ENCODE results near the gene MZT2B. TPM values are rescaled to one million over a fixed set of nuclear protein-coding genes. Genes with fewer than 3 reads are reported as not detected.
"Not testable (repeated sequence)": the region's sequence is repeated elsewhere in the genome, so short reads cannot be mapped to it uniquely, and the experiment has no call there.

Gene MZT2B
- total and polyA plus RNA-seq, 12 donors = 7.1 to 688 (median 325) TPM

- H3K36me3 ChIP-seq (replicated peaks in 1 of 2) = peaks cover 0 to 19% of the 10 kb centered on the region in 2 donors
- no peak overlapping the region for H3K4me3 ChIP-seq
- no peaks in the 10 kb centered on the region for H3K27me3 ChIP-seq
- 86 to 94% (median 92%) methylated on average over 3 to 9 of the region's 9 CpGs for WGBS, 4 donors
- no peaks in the 10 kb centered on the region for H3K9me3 ChIP-seq (replicated peaks in 1 of 3)
- no peak overlapping the region for H3K27ac ChIP-seq
- TF ChIP-seq CTCF (IDR thresholded peaks at IDR 0.05) = no peak
- TF ChIP-seq POLR2A (IDR thresholded peaks at IDR 0.05) = no peak
- intact Hi-C loops (cut with DNase I) = no loop called here
- H3K4me1 ChIP-seq (replicated peaks in 1 of 2) = no peaks in the 10 kb centered on the region
- DNase-seq = no peak
Observed at GRCh38 chr2:130158631-130159030, 23.4 kb upstream of the MZT2B start.

GRCh38 chr2:130159376-130159775 is 22.7 kb upstream of the MZT2B start:
- H3K4me1 ChIP-seq (replicated peaks in 1 of 2); intact Hi-C loops (cut with DNase I); H3K27ac ChIP-seq; H3K4me3 ChIP-seq; H3K9me3 ChIP-seq (replicated peaks in 1 of 3); DNase-seq; H3K27me3 ChIP-seq: not testable (repeated sequence)
- 92 to 98% (median 93%) methylated on average over 4 of the region's 4 CpGs for WGBS, 4 donors
- peaks cover 0 to 19% of the 10 kb centered on the region in 2 donors for H3K36me3 ChIP-seq (replicated peaks in 1 of 2)

GRCh38 chr2:130160131-130160530 is 21.9 kb upstream of the MZT2B start:
- intact Hi-C loops (cut with DNase I) = no loop called here
- Histone ChIP-seq H3K4me1 (replicated peaks in 1 of 2) (no peaks in the 10 kb centered on the region), H3K27ac (no peak overlapping the region), H3K4me3 (no peak overlapping the region), H3K36me3 (replicated peaks in 1 of 2) (peaks cover 0 to 25% of the 10 kb centered on the region in 2 donors), H3K27me3 (no peaks in the 10 kb centered on the region), H3K9me3 (replicated peaks in 1 of 3) (no peaks in the 10 kb centered on the region)
- TF ChIP-seq POLR2A (IDR thresholded peaks at IDR 0.05) (no peak), CTCF (IDR thresholded peaks at IDR 0.05) (no peak)
- WGBS, 4 donors = 95 to 100% (median 96%) methylated on average over 6 of the region's 6 CpGs
- no peak for DNase-seq

- 80 to 88% (median 84%) methylated on average over 18 to 25 of the region's 25 CpGs for whole genome bisulfite sequencing, 4 donors
- intact Hi-C loops (cut with DNase I); H3K4me3 ChIP-seq; H3K9me3 ChIP-seq (replicated peaks in 1 of 3); DNase-seq; H3K4me1 ChIP-seq (replicated peaks in 1 of 2); H3K27me3 ChIP-seq; H3K27ac ChIP-seq: not testable (repeated sequence)
- H3K36me3 ChIP-seq (replicated peaks in 1 of 2) = peaks cover 0 to 34% of the 10 kb centered on the region in 2 donors
Observed at GRCh38 chr2:130160838-130161705, 21.0 kb upstream of the MZT2B start.

GRCh38 chr2:130162486-130162885 is 19.6 kb upstream of the MZT2B start:
- H3K9me3 ChIP-seq (replicated peaks in 1 of 3); H3K27me3 ChIP-seq; H3K4me1 ChIP-seq (replicated peaks in 1 of 2); H3K27ac ChIP-seq; DNase-seq; H3K4me3 ChIP-seq; intact Hi-C loops (cut with DNase I): not testable (repeated sequence)
- H3K36me3 ChIP-seq (replicated peaks in 1 of 2) = peaks cover 0 to 47% of the 10 kb centered on the region in 2 donors
- WGBS, 4 donors = 94 to 100% (median 97%) methylated on average over 5 to 7 of the region's 7 CpGs

- H3K36me3 ChIP-seq (replicated peaks in 1 of 2) = peaks cover 0 to 52% of the 10 kb centered on the region in 2 donors
- TF ChIP-seq POLR2A (IDR thresholded peaks at IDR 0.05) = no peak
- no peak for TF ChIP-seq CTCF (IDR thresholded peaks at IDR 0.05)
- H3K4me3 ChIP-seq = no peak overlapping the region
- DNase-seq = no peak
- H3K27ac ChIP-seq = no peak overlapping the region
- intact Hi-C loops (cut with DNase I) = no loop called here
- H3K27me3 ChIP-seq = no peaks in the 10 kb centered on the region
- H3K9me3 ChIP-seq (replicated peaks in 1 of 3) = no peaks in the 10 kb centered on the region
- 90 to 100% (median 94%) methylated on average over 3 to 9 of the region's 9 CpGs for WGBS, 4 donors
- no peaks in the 10 kb centered on the region for H3K4me1 ChIP-seq (replicated peaks in 1 of 2)
Observed at GRCh38 chr2:130162968-130163367, 19.1 kb upstream of the MZT2B start.

Measured in adrenal gland (tissue), 12 donors.